Body of pancreas (tissue), 4 donors: ENCODE data around the gene MYH7. TPM values are rescaled to one million over a fixed set of nuclear protein-coding genes. Genes with fewer than 3 reads are reported as not detected.

Experiments
- ATAC-seq: fragments of 150-250 bp; one replicate; pipeline ENCODE4 v1.9.1; 2016
- DNase-seq, 4 donors: peaks; one replicate each; pipeline ENCODE4 v3.0.0-alpha.2; 2019
- H3K27ac ChIP-seq, 4 donors: fragments of 200-600 bp; sonication (generic); 1 replicate in 3 of 4; 2 replicates in 1 of 4; pipeline versions ENCODE4 v1.5.1 to v1.6.1; 2016 to 2019; ENCODE audit warnings: mild to moderate bottlenecking in 1 of 4, mixed read lengths in 1 of 4, moderate library complexity in 1 of 4
- H3K27me3 ChIP-seq, 2 donors: fragments of 200-600 bp; sonication (generic); one replicate each; pipeline ENCODE4 v1.6.0; 2016; ENCODE audit warnings: mild to moderate bottlenecking in 1 of 2
- H3K36me3 ChIP-seq, 2 donors: fragments of 200-600 bp; sonication (generic); replicated peaks in 1 of 2; 2 replicates each; pipeline ENCODE4 v1.5.1; 2016; ENCODE audit warnings: low read depth in 2 of 2; ENCODE audit not compliant: insufficient read depth in 1 of 2
- H3K4me1 ChIP-seq: fragments of 200-600 bp; sonication (generic); one replicate; pipeline ENCODE4 v1.6.0; 2016
- H3K4me3 ChIP-seq, 2 donors: fragments of 200-600 bp; sonication (generic); 1 replicate in 1 of 2; 2 replicates in 1 of 2; pipeline ENCODE4 v1.5.1; 2016 to 2019
- H3K9me3 ChIP-seq, 3 donors: fragments of 200-600 bp; sonication (generic); 1 replicate in 2 of 3; 2 replicates in 1 of 3; pipeline ENCODE4 v1.5.1; 2016
- POLR2A ChIP-seq, 3 donors: fragments of 450-650 bp; IDR thresholded peaks; one replicate each; pipeline ENCODE4 v1.6.1; 2016; ENCODE audit warnings: antibody characterized with exemption in 3 of 3, mild to moderate bottlenecking in 2 of 3
- WGBS, 2 donors: methylation state at CpG; one replicate each; pipeline ENCODE4 v1.1.5; 2017; 5-methylcytosine and 5-hydroxymethylcytosine counted together
- intact Hi-C: fragments of 100-400 bp; cut with DNase I; formaldehyde crosslinking; loops from one replicate; pipeline ENCODE4 v1.15.1; 2023
- total RNA-seq, 2 donors: library from RNA; depleted of rRNA; stranded (reverse); fragments of >200 nt; gene quantifications; one replicate each; pipeline ENCODE4 v1.1.0, GENCODE V29; 2016
- TF ChIP-seq, protein P1 (sequence below), 7 experiments: fragments of 450-650 bp in 4 of 7; fragments of 200-600 bp in 3 of 7; sonication (generic) in 3 of 7; IDR thresholded peaks; one replicate each; pipeline ENCODE4 v1.5.1; 2016 to 2019; ENCODE audit warnings: antibody characterized with exemption in 7 of 7

Gene MYH7
- total RNA-seq, 2 donors from 2014 or later = 0.52 to 2.0 TPM

DNA sequence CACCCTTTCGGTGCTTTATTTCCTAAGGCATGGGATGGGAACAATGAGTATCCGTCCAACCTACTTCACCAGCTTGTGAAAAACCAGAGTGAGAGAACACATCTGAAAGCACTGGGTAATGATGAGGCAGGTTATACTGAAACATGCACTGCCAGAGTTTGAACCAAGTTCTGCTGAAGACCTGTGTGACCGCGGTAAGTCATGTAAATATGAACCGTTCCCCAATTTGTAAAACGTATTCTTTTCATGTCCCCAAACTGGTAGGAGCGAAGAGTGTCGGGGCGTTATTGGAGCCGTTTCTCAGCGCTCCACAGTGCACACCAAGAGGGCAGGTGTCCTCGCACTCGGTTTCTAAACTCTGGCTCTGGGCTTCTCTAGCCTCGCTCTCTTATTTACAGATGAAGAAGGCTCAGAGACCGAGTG, 33.3 kb upstream of the MYH7 start:
- peaks cover 7% of the 10 kb centered on the region for H3K4me1 ChIP-seq
- peak; percentile 0 for ATAC-seq

DNA sequence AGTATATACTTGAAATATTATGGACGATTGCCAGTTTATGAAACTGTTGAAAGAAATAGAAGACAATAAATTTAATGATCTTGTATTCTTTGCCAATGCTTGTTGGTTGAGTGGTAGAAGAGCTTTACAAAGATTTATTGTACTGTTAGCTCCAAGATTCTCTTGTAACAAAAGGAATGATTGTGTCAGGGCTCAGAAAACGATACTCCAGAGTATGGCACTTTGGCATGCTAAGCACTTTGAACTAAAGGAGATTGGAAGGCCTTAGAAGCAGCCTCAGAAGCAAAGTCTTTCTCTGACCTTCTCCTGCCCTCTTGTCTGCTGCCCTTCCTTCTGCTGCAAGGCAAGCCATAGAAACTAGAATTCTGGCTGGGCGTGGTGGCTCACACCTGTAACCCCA, 29.8 kb upstream of the MYH7 start:
- Histone ChIP-seq H3K4me3 (no peak overlapping the region), H3K27ac (no peak overlapping the region), H3K9me3 (no peaks in the 10 kb centered on the region), H3K36me3 (no peaks in the 10 kb centered on the region), H3K4me1 (peaks cover 4% of the 10 kb centered on the region), H3K27me3 (no peaks in the 10 kb centered on the region)
- intact Hi-C loops = no loop called here
- ATAC-seq (no peak), DNase-seq (no peak)
- WGBS, 2 donors = 62 to 73% methylated on average over 3 of the region's 3 CpGs
- TF ChIP-seq, protein P1, sequence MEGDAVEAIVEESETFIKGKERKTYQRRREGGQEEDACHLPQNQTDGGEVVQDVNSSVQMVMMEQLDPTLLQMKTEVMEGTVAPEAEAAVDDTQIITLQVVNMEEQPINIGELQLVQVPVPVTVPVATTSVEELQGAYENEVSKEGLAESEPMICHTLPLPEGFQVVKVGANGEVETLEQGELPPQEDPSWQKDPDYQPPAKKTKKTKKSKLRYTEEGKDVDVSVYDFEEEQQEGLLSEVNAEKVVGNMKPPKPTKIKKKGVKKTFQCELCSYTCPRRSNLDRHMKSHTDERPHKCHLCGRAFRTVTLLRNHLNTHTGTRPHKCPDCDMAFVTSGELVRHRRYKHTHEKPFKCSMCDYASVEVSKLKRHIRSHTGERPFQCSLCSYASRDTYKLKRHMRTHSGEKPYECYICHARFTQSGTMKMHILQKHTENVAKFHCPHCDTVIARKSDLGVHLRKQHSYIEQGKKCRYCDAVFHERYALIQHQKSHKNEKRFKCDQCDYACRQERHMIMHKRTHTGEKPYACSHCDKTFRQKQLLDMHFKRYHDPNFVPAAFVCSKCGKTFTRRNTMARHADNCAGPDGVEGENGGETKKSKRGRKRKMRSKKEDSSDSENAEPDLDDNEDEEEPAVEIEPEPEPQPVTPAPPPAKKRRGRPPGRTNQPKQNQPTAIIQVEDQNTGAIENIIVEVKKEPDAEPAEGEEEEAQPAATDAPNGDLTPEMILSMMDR (IDR thresholded peaks at IDR 0.05) = no peak
- TF ChIP-seq POLR2A (IDR thresholded peaks at IDR 0.05) = no peak

More for the DNA sequence above, 33.3 kb upstream of the MYH7 start:
- Histone ChIP-seq H3K27ac (peak overlapping the region; percentile 22 to 80 (median 66)), H3K9me3 (no peaks in the 10 kb centered on the region), H3K27me3 (no peaks in the 10 kb centered on the region), H3K36me3 (peaks cover 0 to 4% of the 10 kb centered on the region in 2 donors), H3K4me3 (no peak overlapping the region)
- WGBS, 2 donors = 67 to 69% methylated on average over 14 to 15 of the region's 15 CpGs
- DNase-seq = no peak
- intact Hi-C loops = no loop called here
- no peak for TF ChIP-seq POLR2A (IDR thresholded peaks at IDR 0.05)
- TF ChIP-seq, protein P1 (IDR thresholded peaks at IDR 0.05) = no peak

DNA sequence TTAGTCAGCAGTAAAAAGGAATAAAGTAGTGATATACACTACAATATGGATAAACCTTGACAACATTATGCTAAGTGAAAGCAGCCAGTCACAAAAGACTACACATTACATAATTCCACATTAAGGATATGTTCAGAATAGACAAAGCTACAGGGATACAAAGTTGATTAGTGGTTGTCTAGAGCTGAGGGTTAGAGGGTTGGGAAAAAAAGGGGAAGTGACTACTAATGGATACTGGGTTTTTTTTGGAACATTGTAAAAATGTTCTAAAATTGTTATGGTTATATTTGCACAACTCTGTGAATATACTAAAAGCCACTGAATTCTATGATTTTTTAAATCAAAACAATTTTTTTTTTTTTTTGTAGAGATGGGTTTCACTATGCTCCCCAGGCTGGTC, 29.2 kb upstream of the MYH7 start:
- Histone ChIP-seq H3K4me1 (no peaks in the 10 kb centered on the region), H3K27ac (no peak overlapping the region), H3K27me3 (no peaks in the 10 kb centered on the region), H3K4me3 (no peak overlapping the region), H3K9me3 (no peaks in the 10 kb centered on the region), H3K36me3 (no peaks in the 10 kb centered on the region)
- no peak for DNase-seq
- intact Hi-C loops = no loop called here
- TF ChIP-seq, protein P1 (IDR thresholded peaks at IDR 0.05) = no peak
- TF ChIP-seq POLR2A (IDR thresholded peaks at IDR 0.05) = no peak
- no peak for ATAC-seq

DNA sequence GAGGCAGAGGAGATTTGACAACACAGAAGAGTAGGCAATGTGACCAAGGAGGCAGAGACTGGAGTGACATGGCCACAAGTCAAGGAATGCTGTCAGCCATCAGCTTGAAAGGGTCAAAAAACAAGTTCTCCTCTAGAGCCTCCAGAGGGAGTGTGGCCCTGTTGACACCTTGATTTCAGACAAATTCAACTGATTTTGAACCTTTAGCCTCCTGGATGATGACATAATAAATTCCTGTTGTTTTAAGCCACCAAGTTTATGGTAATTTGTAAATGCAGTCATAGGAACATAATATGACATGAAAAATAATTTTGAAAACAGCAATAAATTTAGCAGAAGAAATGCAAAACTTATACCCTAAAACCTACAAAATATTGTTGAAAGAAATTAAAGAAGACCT, 25.5 kb upstream of the MYH7 start:
- H3K27me3 ChIP-seq = no peaks in the 10 kb centered on the region
- no peaks in the 10 kb centered on the region for H3K4me1 ChIP-seq
- no peak for ATAC-seq
- H3K4me3 ChIP-seq = no peak overlapping the region
- no peaks in the 10 kb centered on the region for H3K36me3 ChIP-seq
- intact Hi-C loops = no loop called here
- H3K27ac ChIP-seq = no peak overlapping the region
- TF ChIP-seq, protein P1 (IDR thresholded peaks at IDR 0.05) = no peak
- TF ChIP-seq POLR2A (IDR thresholded peaks at IDR 0.05) = no peak
- no peaks in the 10 kb centered on the region for H3K9me3 ChIP-seq
- no peak for DNase-seq

DNA sequence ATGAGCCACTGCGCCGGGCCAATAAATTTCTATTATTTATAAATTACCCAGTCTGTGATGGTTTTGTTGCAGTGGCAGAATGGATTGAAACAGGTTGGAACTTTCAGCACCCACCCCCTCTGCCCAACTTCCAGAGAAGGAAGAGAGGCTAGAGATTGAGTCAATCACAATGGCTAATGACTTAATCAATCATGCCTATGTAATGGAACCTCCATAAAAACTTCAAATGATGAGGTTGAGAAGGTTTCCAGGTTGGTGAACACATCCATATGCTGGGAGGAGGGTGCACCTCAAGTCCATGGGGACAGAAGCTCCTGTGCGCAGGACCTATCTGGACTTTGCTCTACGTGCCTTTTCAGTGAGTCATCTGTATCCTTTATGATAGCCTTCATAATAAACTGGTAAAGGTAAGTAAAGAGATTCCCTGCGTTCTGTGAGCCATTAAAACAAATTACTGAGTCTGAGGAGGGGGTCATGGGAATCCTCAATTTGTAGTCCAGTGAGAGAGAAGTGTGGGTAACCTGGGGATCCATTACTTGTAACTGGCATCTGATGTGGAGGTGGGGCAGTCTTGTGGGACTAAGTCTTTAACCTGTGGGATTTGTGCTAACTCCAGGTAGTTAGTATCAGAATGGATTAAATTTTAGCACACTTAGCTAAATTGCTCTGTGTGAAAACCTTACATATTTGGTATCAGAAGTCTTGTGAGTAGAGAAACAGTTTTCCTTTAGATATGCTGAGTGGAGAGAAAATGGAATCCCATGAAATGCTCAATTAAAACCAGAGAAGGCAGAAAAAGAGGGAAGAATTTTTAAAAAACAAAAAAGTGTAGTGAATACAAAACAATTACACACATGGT, 22.4 kb upstream of the MYH7 start:
- intact Hi-C loops = no loop called here
- no peak for TF ChIP-seq POLR2A (IDR thresholded peaks at IDR 0.05)
- TF ChIP-seq, protein P1 (IDR thresholded peaks at IDR 0.05) = no peak
- Histone ChIP-seq H3K4me1 (no peaks in the 10 kb centered on the region), H3K27me3 (no peaks in the 10 kb centered on the region), H3K9me3 (no peaks in the 10 kb centered on the region), H3K36me3 (no peaks in the 10 kb centered on the region), H3K4me3 (no peak overlapping the region), H3K27ac (no peak overlapping the region)
- WGBS, 2 donors = 38 to 64% methylated on average over 5 of the region's 5 CpGs
- ATAC-seq (no peak), DNase-seq (no peak)
